A549 (cell line): ENCODE measurements around the gene FCAMR. TPM values are rescaled to one million over a fixed set of nuclear protein-coding genes. Genes with fewer than 3 reads are reported as not detected.

Source experiments
- ATAC-seq, 2 experiments: fragments of 200-7000 bp in 1 of 2; fragments of >200 bp in 1 of 2; cut with Nextera tagmentation in 1 of 2; cut with Tn5 transposase in 1 of 2; 3 replicates each; pipeline versions ENCODE4 v1.8.0 to v1.9.1; 2018 to 2020; ENCODE audit warnings: mild to moderate bottlenecking in 1 of 2, moderate library complexity in 1 of 2
- CTCF ChIA-PET: fragments of 300-600 bp; sonication (Branson Sonifier 250); formaldehyde crosslinking; extraction: SDS; loops from one replicate; lab custom pipeline; 2021; ENCODE audit warnings: antibody characterized with exemption, inconsistent platforms; lab: Yijun Ruan, JAX
- POLR2A ChIA-PET: fragments of 350-600 bp; formaldehyde crosslinking; extraction: SDS; loops from one replicate; lab custom pipeline; 2021; ENCODE audit warnings: antibody characterized with exemption, inconsistent platforms; lab: Yijun Ruan, JAX
- DNase-seq, 2 experiments: peaks; one replicate each; pipeline versions ENCODE4 v3.0.0 to v3.0.0-alpha.2; 2011 to 2016; ENCODE audit warnings: low read depth in 1 of 2, low spot score in 1 of 2
- FAIRE-seq: peaks from 2 replicates; lab custom pipeline; 2011; peaks lifted over from hg19 to GRCh38; lab: Jason Lieb, UNC
- H3K27ac ChIP-seq, 2 experiments: fragments of >200 bp; sonication (Bioruptor Twin); formaldehyde crosslinking; 3 replicates each; pipeline ENCODE4 v1.5.1; 2016 to 2017
- H3K4me1 ChIP-seq: fragments of >200 bp; sonication (Bioruptor Twin); formaldehyde crosslinking; 3 replicates; pipeline ENCODE4 v1.6.1; 2016
- H3K4me2 ChIP-seq: fragments of >200 bp; sonication (Bioruptor Twin); formaldehyde crosslinking; 3 replicates; pipeline ENCODE4 v1.6.1; 2016
- H3K4me3 ChIP-seq: fragments of >200 bp; sonication (Bioruptor Twin); formaldehyde crosslinking; 3 replicates; pipeline ENCODE4 v1.5.1; 2016
- H3K9me3 ChIP-seq: fragments of >200 bp; sonication (Bioruptor Twin); formaldehyde crosslinking; 3 replicates; pipeline ENCODE4 v1.6.1; 2016
- BHLHE40 ChIP-seq: IDR thresholded peaks from 2 replicates; pipeline ENCODE4 v1.6.1; 2012; ENCODE audit warnings: low read depth, low read length, inconsistent platforms
- CHD2 ChIP-seq: fragments of 150-350 bp; IDR thresholded peaks from 2 replicates; pipeline ENCODE4 v1.6.1; 2014; ENCODE audit warnings: low read length; ENCODE audit not compliant: partially characterized antibody
- EHMT2 ChIP-seq: fragments of 200-600 bp; sonication (generic); IDR thresholded peaks from 2 replicates; pipeline ENCODE4 v1.6.1; 2016; ENCODE audit warnings: antibody characterized with exemption, low read depth, mild to moderate bottlenecking, moderate library complexity
- ESRRA ChIP-seq: fragments of 150-350 bp; IDR thresholded peaks from 2 replicates; pipeline ENCODE4 v1.6.1; 2014; ENCODE audit warnings: mild to moderate bottlenecking, low read length, borderline replicate concordance
- FOSB ChIP-seq: fragments of 250-450 bp; sonication (Bioruptor Pico); IDR thresholded peaks from 2 replicates; pipeline ENCODE4 v1.5.0; 2020; ENCODE audit warnings: mild to moderate bottlenecking, moderate library complexity
- FOSL2 ChIP-seq, 2 experiments: fragments of 450-650 bp in 1 of 2; fragments of >200 bp in 1 of 2; sonication (Bioruptor Twin) in 1 of 2; formaldehyde crosslinking; IDR thresholded peaks; 2 replicates each; pipeline versions ENCODE4 v1.5.0 to v1.6.1; 2016 to 2020; ENCODE audit warnings: mild to moderate bottlenecking in 1 of 2, moderate library complexity in 1 of 2
- HOXB13 ChIP-seq: fragments of 250-450 bp; sonication (Bioruptor Pico); IDR thresholded peaks from 2 replicates; pipeline ENCODE4 v1.5.0; 2020; ENCODE audit warnings: low read depth, mild to moderate bottlenecking, moderate library complexity
- KDM5A ChIP-seq: fragments of 200-600 bp; sonication (generic); IDR thresholded peaks from 2 replicates; pipeline ENCODE4 v1.6.1; 2016; ENCODE audit warnings: antibody characterized with exemption, mild to moderate bottlenecking
- MAFK ChIP-seq: fragments of 450-650 bp; IDR thresholded peaks from 2 replicates; pipeline ENCODE4 v1.6.1; 2014; ENCODE audit not compliant: partially characterized antibody
- MAZ ChIP-seq: fragments of 150-350 bp; IDR thresholded peaks from 2 replicates; pipeline ENCODE4 v1.6.1; 2014; ENCODE audit warnings: antibody characterized with exemption, low read depth, low read length, borderline replicate concordance
- MYC ChIP-seq: IDR thresholded peaks from 2 replicates; pipeline ENCODE4 v1.6.1; 2012; ENCODE audit warnings: mild to moderate bottlenecking, inconsistent platforms, low read length, improper control_type of control experiment, borderline replicate concordance
- NPAS2 ChIP-seq: fragments of 250-450 bp; sonication (Bioruptor Pico); IDR thresholded peaks from 2 replicates; pipeline ENCODE4 v1.8.0; 2022; ENCODE audit warnings: mild to moderate bottlenecking, moderate library complexity, borderline replicate concordance
- PHF8 ChIP-seq: fragments of 200-600 bp; sonication (generic); IDR thresholded peaks from 2 replicates; pipeline ENCODE4 v1.6.1; 2016; ENCODE audit warnings: low read depth, mild to moderate bottlenecking, antibody characterized with exemption, moderate library complexity, borderline replicate concordance
- POLR2AphosphoS2 ChIP-seq: conservative IDR thresholded peaks from 2 replicates; pipeline ENCODE4 v1.6.1; 2012; ENCODE audit warnings: low read length, improper control_type of control experiment, inconsistent platforms
- RARB ChIP-seq: fragments of 250-450 bp; sonication (Bioruptor Pico); IDR thresholded peaks from 2 replicates; pipeline ENCODE4 v1.8.0; 2021; ENCODE audit warnings: mild to moderate bottlenecking, moderate library complexity
- RFX5 ChIP-seq: fragments of 450-650 bp; IDR thresholded peaks from 2 replicates; pipeline ENCODE4 v1.7.1; 2014; ENCODE audit warnings: antibody characterized with exemption, mild to moderate bottlenecking, moderate library complexity
- ZFP36 ChIP-seq: fragments of 450-650 bp; IDR thresholded peaks from 2 replicates; pipeline ENCODE4 v1.6.1; 2014; ENCODE audit warnings: borderline replicate concordance; ENCODE audit not compliant: partially characterized antibody
- ZNF302 ChIP-seq: fragments of 250-450 bp; sonication (Bioruptor Pico); IDR thresholded peaks from 2 replicates; pipeline ENCODE4 v1.9.0; 2021; ENCODE audit warnings: inconsistent platforms, mild to moderate bottlenecking, moderate library complexity
- ZSCAN20 ChIP-seq: fragments of 250-450 bp; sonication (Bioruptor Pico); IDR thresholded peaks from 2 replicates; pipeline ENCODE4 v1.8.0; 2022; ENCODE audit warnings: mild to moderate bottlenecking, moderate library complexity
- WGBS: methylation state at CpG from one replicate; pipeline ENCODE4 v1.1.6; 2017; ENCODE audit errors: missing lambda C conversion rate; 5-methylcytosine and 5-hydroxymethylcytosine counted together
- polyA plus RNA-seq, 4 experiments: library from polyadenylated mRNA; depleted of rRNA in 3 of 4; stranded (reverse); fragments of >200 nt; fragmentation: RNase III in 1 of 4; extraction: RNeasy Plus Mini Kit Qiagen cat#74134 plus additional on column Dnase treatment in 1 of 4; gene quantifications; 2 replicates in 3 of 4; 3 replicates in 1 of 4; pipeline ENCODE4 v1.2.3, GENCODE V29; 2011 to 2017
- TF ChIP-seq, protein P1 (sequence below): fragments of 250-450 bp; sonication (Bioruptor Pico); IDR thresholded peaks from 2 replicates; pipeline ENCODE4 v1.5.0; 2020; ENCODE audit warnings: low read depth, mild to moderate bottlenecking, moderate library complexity
- TF ChIP-seq, protein P2 (sequence below): IDR thresholded peaks from 2 replicates; pipeline ENCODE4 v1.6.1; 2012
- TF ChIP-seq, protein P3 (sequence below): fragments of >200 bp; sonication (Bioruptor Twin); formaldehyde crosslinking; IDR thresholded peaks from 2 replicates; pipeline ENCODE4 v1.6.1; 2016
- TF ChIP-seq, protein P4 (sequence below): fragments of 250-450 bp; sonication (Bioruptor Pico); IDR thresholded peaks from 2 replicates; pipeline ENCODE4 v1.5.0; 2021; ENCODE audit warnings: mild to moderate bottlenecking, moderate library complexity, borderline replicate concordance

FCAMR gene
- polyA plus RNA-seq, 2 of the 4 experiments (the other 2 are of a cell fraction) = not detected

DNA sequence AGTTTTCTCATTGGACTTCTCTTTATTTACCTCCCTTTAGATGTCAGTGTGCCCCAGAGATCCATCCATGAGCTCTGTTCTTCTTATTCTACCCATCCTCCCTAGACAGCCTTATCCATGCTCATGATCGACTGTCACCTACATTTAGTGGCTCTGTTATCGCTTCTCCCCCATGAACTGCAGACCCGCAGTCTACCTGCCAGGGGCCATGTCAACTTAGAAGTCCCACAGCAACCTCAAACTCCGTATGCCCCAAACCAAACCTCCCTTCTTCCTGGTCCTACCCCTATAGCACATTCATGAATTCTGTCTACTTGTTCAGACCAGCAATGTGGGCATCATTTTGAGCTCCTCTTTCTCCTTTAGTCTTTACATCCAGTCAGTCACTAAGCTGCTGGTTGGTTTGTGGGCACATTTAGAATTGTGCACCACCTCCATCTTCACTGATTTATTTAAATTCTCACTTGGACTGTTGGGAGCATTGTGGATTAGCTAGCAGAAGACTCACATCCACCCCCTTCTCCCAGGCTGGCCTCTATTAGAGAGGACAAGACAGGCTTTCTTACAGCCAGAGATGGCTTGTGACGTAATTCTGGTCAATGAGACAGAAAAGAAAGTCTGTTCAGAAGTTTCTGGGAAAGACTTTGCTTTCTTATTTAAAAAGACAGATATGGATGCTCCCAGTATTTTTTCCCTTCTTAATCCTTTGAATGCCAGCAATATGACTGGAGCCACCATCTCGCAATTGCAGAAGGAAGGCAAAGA lies 43.2 kb upstream of the FCAMR start:
- TF ChIP-seq EHMT2 = no peak
- TF ChIP-seq, protein P1, sequence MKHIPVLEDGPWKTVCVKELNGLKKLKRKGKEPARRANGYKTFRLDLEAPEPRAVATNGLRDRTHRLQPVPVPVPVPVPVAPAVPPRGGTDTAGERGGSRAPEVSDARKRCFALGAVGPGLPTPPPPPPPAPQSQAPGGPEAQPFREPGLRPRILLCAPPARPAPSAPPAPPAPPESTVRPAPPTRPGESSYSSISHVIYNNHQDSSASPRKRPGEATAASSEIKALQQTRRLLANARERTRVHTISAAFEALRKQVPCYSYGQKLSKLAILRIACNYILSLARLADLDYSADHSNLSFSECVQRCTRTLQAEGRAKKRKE (CRISPR knock-in tag) = no peak
- TF ChIP-seq MAFK = no peak
- no peak for TF ChIP-seq KDM5A
- no peak for TF ChIP-seq POLR2AphosphoS2
- TF ChIP-seq NPAS2 (CRISPR knock-in tag) = no peak
- no peak for TF ChIP-seq ZFP36
- no peak for TF ChIP-seq BHLHE40
- TF ChIP-seq, all 56 proteins: peak for 0
- Histone ChIP-seq H3K4me3 (no peak overlapping the region), H3K9me3 (peaks cover 10% of the 10 kb centered on the region), H3K4me2 (no peak overlapping the region), H3K27ac (peak overlapping the region in 1 of 2 experiments; percentile 25; a peak in 2 of 6 replicates), H3K4me1 (peaks cover 5% of the 10 kb centered on the region; the same call in 2 of the 3 replicates)
- whole genome bisulfite sequencing = 92% methylated on average over 6 of the region's 6 CpGs
- DNase-seq = no peak
- CTCF ChIA-PET = interaction anchor here (1.0 to 2.0 kb wide), 7 partner anchors 8 to 486 kb away, joined by 3 to 6 read pairs (median 4); no protein-coding TSS in a partner anchor
- no peak for FAIRE-seq
- POLR2A ChIA-PET = no interaction called here
- no peak for ATAC-seq

DNA sequence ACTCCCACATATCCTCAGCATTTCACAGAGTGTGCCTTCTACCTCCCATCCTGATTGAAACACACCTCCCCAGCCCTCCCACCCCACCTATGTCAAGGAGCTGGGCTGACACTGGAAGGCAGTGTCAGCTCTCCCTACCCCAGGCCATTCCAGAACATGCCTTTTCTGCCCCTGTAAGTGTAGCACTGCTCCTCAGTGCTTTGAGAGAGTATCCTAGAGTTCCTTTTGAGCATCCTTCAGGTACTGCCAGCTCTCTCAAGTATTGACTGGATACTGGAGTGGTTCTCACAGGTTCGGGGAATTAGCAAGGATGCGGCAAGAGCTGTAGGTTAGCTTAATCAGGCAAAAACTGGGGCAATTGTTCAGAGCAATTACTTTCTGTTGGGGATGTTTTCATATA lies 40.5 kb upstream of the FCAMR start:
- no peak for DNase-seq
- H3K27ac ChIP-seq = peak overlapping the region; percentile 21 to 89; a peak in 4 of 6 replicates
- H3K4me1 ChIP-seq = peaks cover 28% of the 10 kb centered on the region
- TF ChIP-seq EHMT2 (no peak), HOXB13 (CRISPR knock-in tag) (no peak), CHD2 (no peak), ZSCAN20 (CRISPR knock-in tag) (no peak), RARB (CRISPR knock-in tag) (no peak), FOSL2 (IDR thresholded peaks at IDR 0.05) (no peak), FOSL2 (CRISPR knock-in tag; IDR thresholded peaks at IDR 0.05) (no peak)
- TF ChIP-seq, protein P2, sequence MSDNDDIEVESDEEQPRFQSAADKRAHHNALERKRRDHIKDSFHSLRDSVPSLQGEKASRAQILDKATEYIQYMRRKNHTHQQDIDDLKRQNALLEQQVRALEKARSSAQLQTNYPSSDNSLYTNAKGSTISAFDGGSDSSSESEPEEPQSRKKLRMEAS = no peak
- WGBS = 98% methylated on average over 2 of the region's 2 CpGs
- H3K4me3 ChIP-seq = no peak overlapping the region
- no peak for ATAC-seq
- ChIA-PET CTCF (interaction anchor here (1.5 to 3.2 kb wide), 4 partner anchors 8 to 39 kb away, joined by 4 to 12 read pairs (median 8); no protein-coding TSS in a partner anchor), POLR2A (no interaction called here)
- no peak for FAIRE-seq
- H3K9me3 ChIP-seq = peaks cover 18% of the 10 kb centered on the region
- no peak overlapping the region for H3K4me2 ChIP-seq

DNA sequence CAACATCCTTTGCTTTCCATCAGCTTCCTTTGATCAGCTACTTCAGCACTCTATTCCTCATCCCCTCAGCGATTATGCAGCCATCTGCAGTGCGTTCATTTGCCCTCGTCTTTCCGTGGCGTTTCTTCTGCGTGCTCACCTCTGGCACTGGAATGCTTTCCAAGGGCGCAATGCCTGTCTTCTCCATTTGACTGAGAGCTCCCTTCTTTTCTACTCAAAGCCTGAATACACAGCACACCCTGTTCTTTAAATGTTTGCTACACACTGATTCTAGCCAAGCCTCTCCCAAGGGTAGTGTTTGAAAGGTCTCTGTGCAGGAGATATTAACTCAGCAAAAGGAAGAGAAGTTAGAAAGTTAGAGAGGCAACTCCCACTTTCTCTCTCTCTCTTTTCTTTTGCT lies 39.7 kb upstream of the FCAMR start:
- 93% methylated on average over 7 of the region's 7 CpGs for whole genome bisulfite sequencing
- FAIRE-seq (no peak), DNase-seq (no peak), ATAC-seq (no peak)
- Histone ChIP-seq H3K4me2 (no peak overlapping the region), H3K27ac (peak overlapping the region; percentile 82 to 89; a peak in 4 of 6 replicates), H3K4me3 (no peak overlapping the region), H3K4me1 (peaks cover 36% of the 10 kb centered on the region), H3K9me3 (peaks cover 18% of the 10 kb centered on the region)
- TF ChIP-seq ZSCAN20 (CRISPR knock-in tag) (no peak), RARB (CRISPR knock-in tag) (no peak), HOXB13 (CRISPR knock-in tag) (no peak)
- POLR2A ChIA-PET = no interaction called here
- CTCF ChIA-PET = interaction anchor here (0.8 to 3.2 kb wide), 4 partner anchors 9 to 40 kb away, joined by 3 to 12 read pairs (median 8); no protein-coding TSS in a partner anchor

DNA sequence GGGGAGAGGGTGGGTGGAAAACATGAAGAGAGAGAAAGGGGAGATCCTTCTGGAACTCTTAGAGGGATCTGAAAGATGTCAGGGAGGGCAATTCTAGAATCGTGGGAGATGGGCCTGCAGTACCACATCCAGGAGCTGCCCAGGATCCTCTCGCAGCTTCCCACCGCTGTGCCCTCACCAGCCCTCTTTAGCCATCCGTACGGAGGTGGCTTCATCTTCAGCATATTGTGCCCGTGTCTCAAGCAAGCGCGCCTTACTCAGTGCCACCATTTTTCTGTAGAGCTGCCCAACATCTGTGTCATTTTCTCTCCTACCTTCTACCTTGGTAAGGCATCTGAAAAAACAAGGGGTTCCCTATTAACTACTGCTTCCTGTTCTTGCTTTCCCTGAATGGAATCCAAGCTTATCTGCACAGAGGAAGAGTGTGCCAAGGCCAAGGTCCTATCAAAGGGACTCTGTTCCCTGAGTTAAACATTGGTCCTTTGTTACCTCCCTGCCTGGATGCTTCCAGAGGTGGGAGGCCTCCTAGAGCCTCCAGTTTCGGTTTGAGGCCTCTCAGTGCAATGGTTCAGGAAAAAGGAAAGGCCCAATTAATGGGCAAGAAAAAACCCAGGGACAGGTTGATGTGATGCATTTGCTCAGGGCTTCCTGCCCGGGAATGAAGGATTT lies 39.1 kb upstream of the FCAMR start:
- Histone ChIP-seq H3K4me3 (no peak overlapping the region), H3K27ac (peak overlapping the region; percentile 82 to 89; a peak in 5 of 6 replicates), H3K9me3 (peaks cover 18% of the 10 kb centered on the region), H3K4me1 (peaks cover 42% of the 10 kb centered on the region), H3K4me2 (no peak overlapping the region)
- ChIA-PET CTCF (interaction anchor here (0.8 to 3.2 kb wide), 4 partner anchors 10 to 40 kb away, joined by 3 to 12 read pairs (median 8); no protein-coding TSS in a partner anchor), POLR2A (no interaction called here)
- DNase-seq (no peak), FAIRE-seq (no peak), ATAC-seq (no peak)
- 93% methylated on average over 10 of the region's 10 CpGs for WGBS
- TF ChIP-seq BHLHE40 = no peak
- TF ChIP-seq MAZ = no peak
- TF ChIP-seq, protein P3, sequence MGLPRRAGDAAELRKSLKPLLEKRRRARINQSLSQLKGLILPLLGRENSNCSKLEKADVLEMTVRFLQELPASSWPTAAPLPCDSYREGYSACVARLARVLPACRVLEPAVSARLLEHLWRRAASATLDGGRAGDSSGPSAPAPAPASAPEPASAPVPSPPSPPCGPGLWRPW = no peak
- TF ChIP-seq, protein P2 = no peak
- no peak for TF ChIP-seq ZNF302 (CRISPR knock-in tag)
- TF ChIP-seq RFX5 = no peak
- no peak for TF ChIP-seq ESRRA
- no peak for TF ChIP-seq PHF8
- TF ChIP-seq, protein P4, sequence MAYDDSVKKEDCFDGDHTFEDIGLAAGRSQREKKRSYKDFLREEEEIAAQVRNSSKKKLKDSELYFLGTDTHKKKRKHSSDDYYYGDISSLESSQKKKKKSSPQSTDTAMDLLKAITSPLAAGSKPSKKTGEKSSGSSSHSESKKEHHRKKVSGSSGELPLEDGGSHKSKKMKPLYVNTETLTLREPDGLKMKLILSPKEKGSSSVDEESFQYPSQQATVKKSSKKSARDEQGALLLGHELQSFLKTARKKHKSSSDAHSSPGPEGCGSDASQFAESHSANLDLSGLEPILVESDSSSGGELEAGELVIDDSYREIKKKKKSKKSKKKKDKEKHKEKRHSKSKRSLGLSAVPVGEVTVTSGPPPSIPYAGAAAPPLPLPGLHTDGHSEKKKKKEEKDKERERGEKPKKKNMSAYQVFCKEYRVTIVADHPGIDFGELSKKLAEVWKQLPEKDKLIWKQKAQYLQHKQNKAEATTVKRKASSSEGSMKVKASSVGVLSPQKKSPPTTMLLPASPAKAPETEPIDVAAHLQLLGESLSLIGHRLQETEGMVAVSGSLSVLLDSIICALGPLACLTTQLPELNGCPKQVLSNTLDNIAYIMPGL = no peak
- TF ChIP-seq FOSB (CRISPR knock-in tag) = no peak
- TF ChIP-seq MYC = no peak
